OCI-LY3 (cell line): ENCODE measurements around the gene ATRN.

Source experiments
- H2AFZ ChIP-seq: fragments of 200-600, 300-600 bp; shearing (Covaris generic); 2 replicates; pipeline ENCODE4 v1.6.0; 2014; ENCODE audit warnings: antibody characterized with exemption, low read depth, low read length
- H3K27ac ChIP-seq: fragments of 200-600, 300-600 bp; sonication (generic); 2 replicates; pipeline ENCODE4 v1.5.1; 2014; ENCODE audit warnings: mild to moderate bottlenecking, low read length, moderate library complexity, mixed read lengths
- H3K27me3 ChIP-seq: fragments of 200-600, 300-600 bp; sonication (generic); 2 replicates; pipeline ENCODE4 v1.6.1; 2014; ENCODE audit warnings: low read depth, low read length, mixed read lengths
- H3K36me3 ChIP-seq: fragments of 200-600, 300-600 bp; sonication (generic); replicated peaks from 2 replicates; pipeline ENCODE3; 2014; ENCODE audit warnings: low read depth, low read length, mixed read lengths
- H3K4me1 ChIP-seq: fragments of 300-600, 200-600 bp; sonication (generic); 2 replicates; pipeline ENCODE4 v1.6.1; 2014; ENCODE audit warnings: low read length, mixed read lengths
- H3K4me2 ChIP-seq: fragments of 200-600, 300-600 bp; sonication (generic); 2 replicates; pipeline ENCODE4 v1.6.1; 2014; ENCODE audit warnings: low read length, mixed read lengths
- H3K4me3 ChIP-seq: fragments of 300-600, 200-600 bp; sonication (generic); 2 replicates; pipeline ENCODE4 v1.5.1; 2014; ENCODE audit warnings: antibody characterized with exemption, mild to moderate bottlenecking, low read length, moderate library complexity
- H3K79me2 ChIP-seq: fragments of 300-600, 200-600 bp; shearing (Covaris generic); 2 replicates; pipeline ENCODE4 v1.6.1; 2014; ENCODE audit warnings: mild to moderate bottlenecking, low read length, mixed read lengths
- H3K9ac ChIP-seq: fragments of 300-600, 200-600 bp; shearing (Covaris generic); 2 replicates; pipeline ENCODE4 v1.6.0; 2014; ENCODE audit warnings: mild to moderate bottlenecking, low read length, moderate library complexity
- H3K9me3 ChIP-seq: fragments of 200-600, 300-600 bp; shearing (Covaris generic); 2 replicates; pipeline ENCODE4 v1.6.1; 2014; ENCODE audit warnings: low read length, mixed read lengths; ENCODE audit not compliant: insufficient read depth
- H4K20me1 ChIP-seq: fragments of 200-600, 300-600 bp; sonication (generic); 2 replicates; pipeline ENCODE4 v1.6.1; 2016; ENCODE audit warnings: low read length, mixed read lengths; ENCODE audit not compliant: insufficient read depth
- EZH2phosphoT487 ChIP-seq: fragments of 200-600 bp; shearing (Covaris generic); IDR thresholded peaks from 2 replicates; pipeline ENCODE4 v1.6.1; 2018; ENCODE audit warnings: antibody characterized with exemption, mixed run types, low read depth
- TF ChIP-seq, protein P1 (sequence below): fragments of 200-600, 300-600 bp; sonication (generic); IDR thresholded peaks from 2 replicates; pipeline ENCODE4 v1.5.1; 2014; ENCODE audit warnings: antibody characterized with exemption, low read length, low read depth

Gene ATRN

DNA sequence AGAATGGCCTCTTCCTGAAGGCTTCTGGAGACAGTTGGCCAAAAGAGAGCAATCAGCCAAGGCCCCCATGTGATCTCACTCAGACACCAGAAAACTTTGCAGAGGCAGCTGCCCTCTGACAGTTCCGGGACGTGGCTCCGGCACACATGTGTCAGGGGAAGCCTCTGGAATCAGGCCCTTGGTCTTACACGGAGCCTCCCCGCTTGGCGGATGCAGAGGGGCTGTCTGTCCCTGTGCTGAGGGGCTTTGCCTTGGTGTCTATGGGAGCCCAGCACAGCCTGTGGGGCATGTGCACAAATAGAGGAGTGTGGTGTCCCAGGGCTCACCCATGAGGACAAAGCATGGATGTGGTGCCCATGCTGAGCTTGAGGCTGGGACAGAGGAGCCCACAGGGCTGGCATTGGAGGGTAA is 227.8 kb downstream of the ATRN start:
- Histone ChIP-seq H2AFZ (no peak overlapping the region), H3K36me3 (no peaks in the 10 kb centered on the region), H3K27ac (no peak overlapping the region), H3K4me1 (no peaks in the 10 kb centered on the region), H3K27me3 (no peaks in the 10 kb centered on the region), H3K9me3 (no peaks in the 10 kb centered on the region), H3K79me2 (no peaks in the 10 kb centered on the region), H4K20me1 (no peaks in the 10 kb centered on the region), H3K9ac (no peak overlapping the region), H3K4me2 (no peak overlapping the region), H3K4me3 (no peak overlapping the region)
- TF ChIP-seq, protein P1, sequence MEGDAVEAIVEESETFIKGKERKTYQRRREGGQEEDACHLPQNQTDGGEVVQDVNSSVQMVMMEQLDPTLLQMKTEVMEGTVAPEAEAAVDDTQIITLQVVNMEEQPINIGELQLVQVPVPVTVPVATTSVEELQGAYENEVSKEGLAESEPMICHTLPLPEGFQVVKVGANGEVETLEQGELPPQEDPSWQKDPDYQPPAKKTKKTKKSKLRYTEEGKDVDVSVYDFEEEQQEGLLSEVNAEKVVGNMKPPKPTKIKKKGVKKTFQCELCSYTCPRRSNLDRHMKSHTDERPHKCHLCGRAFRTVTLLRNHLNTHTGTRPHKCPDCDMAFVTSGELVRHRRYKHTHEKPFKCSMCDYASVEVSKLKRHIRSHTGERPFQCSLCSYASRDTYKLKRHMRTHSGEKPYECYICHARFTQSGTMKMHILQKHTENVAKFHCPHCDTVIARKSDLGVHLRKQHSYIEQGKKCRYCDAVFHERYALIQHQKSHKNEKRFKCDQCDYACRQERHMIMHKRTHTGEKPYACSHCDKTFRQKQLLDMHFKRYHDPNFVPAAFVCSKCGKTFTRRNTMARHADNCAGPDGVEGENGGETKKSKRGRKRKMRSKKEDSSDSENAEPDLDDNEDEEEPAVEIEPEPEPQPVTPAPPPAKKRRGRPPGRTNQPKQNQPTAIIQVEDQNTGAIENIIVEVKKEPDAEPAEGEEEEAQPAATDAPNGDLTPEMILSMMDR: no peak
- TF ChIP-seq EZH2phosphoT487: no peak

DNA sequence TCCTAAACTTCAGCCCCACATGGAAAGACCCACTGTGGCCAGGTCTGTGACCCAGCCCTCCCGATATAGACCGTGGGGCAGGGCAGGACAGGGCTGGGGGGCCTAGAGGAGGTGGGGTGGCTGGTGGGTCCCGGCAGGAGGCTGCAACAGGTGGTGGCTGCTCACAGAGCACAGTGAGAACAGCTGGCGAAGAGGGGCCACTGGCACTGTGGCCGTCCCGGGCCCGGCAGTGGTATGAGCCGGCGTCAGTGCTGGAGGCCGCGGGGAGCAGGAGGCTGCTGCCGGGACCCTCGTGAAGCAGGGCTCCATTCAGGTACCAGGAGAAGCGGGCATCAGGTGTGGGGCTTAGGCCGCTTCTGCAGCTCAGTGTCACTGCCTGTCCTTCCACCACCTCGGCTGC is 228.2 kb downstream of the ATRN start:
- no peaks in the 10 kb centered on the region for H3K79me2 ChIP-seq
- no peak overlapping the region for H2AFZ ChIP-seq
- H3K27ac ChIP-seq: no peak overlapping the region
- no peak overlapping the region for H3K4me3 ChIP-seq
- no peaks in the 10 kb centered on the region for H3K36me3 ChIP-seq
- H4K20me1 ChIP-seq: no peaks in the 10 kb centered on the region
- no peaks in the 10 kb centered on the region for H3K4me1 ChIP-seq
- no peak overlapping the region for H3K9ac ChIP-seq
- no peak overlapping the region for H3K4me2 ChIP-seq
- no peaks in the 10 kb centered on the region for H3K9me3 ChIP-seq
- no peaks in the 10 kb centered on the region for H3K27me3 ChIP-seq
- no peak for TF ChIP-seq EZH2phosphoT487
